Ammon's horn (tissue), 1 donor: ENCODE data around the gene PARP9.
"Not testable (repeated sequence)": the region's sequence is repeated elsewhere in the genome, so short reads cannot be mapped to it uniquely, and the experiment has no call there.

Experiments
- DNase-seq: peaks from one replicate; pipeline ENCODE4 v3.0.0-alpha.2; 2016; ENCODE audit warnings: low spot score

PARP9 gene

GRCh38 chr3:122520861-122521260 is 43.2 kb downstream of the PARP9 start:
- DNase-seq = no peak

- DNase-seq = no peak
These were observed 44.4 kb downstream of the PARP9 start for GRCh38 chr3:122519693-122520092.

- DNase-seq = no peak
These were observed 47.2 kb downstream of the PARP9 start for GRCh38 chr3:122516846-122517360.

GRCh38 chr3:122515870-122516269 is 48.2 kb downstream of the PARP9 start:
- no peak for DNase-seq

GRCh38 chr3:122515020-122515468 is 49.1 kb downstream of the PARP9 start:
- no peak for DNase-seq

GRCh38 chr3:122514123-122515019 is 49.7 kb downstream of the PARP9 start, which contains the start of gene KPNA1:
TSS of gene KPNA1 (minus strand) at chr3:122514939. CDS start at chr3:122496565, 18,374 bp downstream.
- DNase-seq = peak; percentile 88

- DNase-seq = no peak
These were observed 50.5 kb downstream of the PARP9 start for GRCh38 chr3:122513386-122514122.

- no peak for DNase-seq
These were observed 51.8 kb downstream of the PARP9 start for GRCh38 chr3:122512284-122512683.

- no peak for DNase-seq
These were observed 53.1 kb downstream of the PARP9 start for GRCh38 chr3:122510878-122511535.

GRCh38 chr3:122508944-122509343 is 55.2 kb downstream of the PARP9 start:
- not testable (repeated sequence) for DNase-seq

- DNase-seq = no peak
These were observed 55.8 kb downstream of the PARP9 start for GRCh38 chr3:122508135-122508914.

GRCh38 chr3:122506450-122506849 is 57.6 kb downstream of the PARP9 start:
- DNase-seq = no peak

GRCh38 chr3:122505676-122506075 is 58.4 kb downstream of the PARP9 start:
- DNase-seq = no peak

- no peak for DNase-seq
These were observed 61.2 kb downstream of the PARP9 start for GRCh38 chr3:122502941-122503340.

GRCh38 chr3:122502139-122502538 is 62.0 kb downstream of the PARP9 start:
- DNase-seq = no peak

GRCh38 chr3:122500964-122501363 is 63.1 kb downstream of the PARP9 start:
- DNase-seq = not testable (repeated sequence)

GRCh38 chr3:122498152-122498551 is 65.9 kb downstream of the PARP9 start:
- no peak for DNase-seq

- DNase-seq = peak; percentile 14
These were observed 66.7 kb downstream of the PARP9 start for GRCh38 chr3:122497425-122497824.

GRCh38 chr3:122496508-122496907 is 67.6 kb downstream of the PARP9 start:
- DNase-seq = no peak

GRCh38 chr3:122493296-122493695 is 70.8 kb downstream of the PARP9 start:
- DNase-seq = no peak

- DNase-seq = no peak
These were observed 75.7 kb downstream of the PARP9 start for GRCh38 chr3:122488262-122488973.
